GM18909 (cell line): ENCODE data around the gene GPX2.
A peak's percentile ranks its signal among the peaks of the same experiment; 100 is the strongest.

Experiments
- ATAC-seq: cut with Tn5 transposase; IDR thresholded peaks from one replicate; pipeline ENCODE4 v1.9.1; 2021; ENCODE audit warnings: mild to moderate bottlenecking; ENCODE audit not compliant: unreplicated experiment, poor library complexity

Gene GPX2

GRCh38 chr14:64963611-64964010 lies 21.1 kb upstream of the GPX2 start:
- ATAC-seq, result no peak

- ATAC-seq, result no peak
These were observed 18.3 kb upstream of the GPX2 start for GRCh38 chr14:64960762-64961276.

DNA sequence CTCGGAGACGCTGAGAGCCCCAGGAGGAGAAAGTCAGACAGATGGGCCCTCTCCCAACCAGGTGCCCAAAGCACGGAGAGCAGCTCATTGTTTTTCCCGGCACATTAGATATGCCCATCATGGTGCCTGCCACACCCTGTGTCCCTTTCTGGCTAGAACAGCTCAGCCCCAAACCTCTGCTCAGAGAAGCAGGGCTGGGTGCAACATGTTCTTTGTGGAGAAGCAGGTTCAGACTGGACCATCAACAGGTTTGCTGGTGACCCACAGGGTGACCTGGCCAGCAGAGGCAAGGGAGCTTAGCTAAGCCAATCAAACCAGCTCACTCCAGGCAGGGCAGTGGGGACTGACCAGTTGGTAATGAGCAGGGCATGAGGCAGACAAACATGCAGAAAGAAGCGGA lies 16.2 kb upstream of the GPX2 start:
- ATAC-seq, result no peak

DNA sequence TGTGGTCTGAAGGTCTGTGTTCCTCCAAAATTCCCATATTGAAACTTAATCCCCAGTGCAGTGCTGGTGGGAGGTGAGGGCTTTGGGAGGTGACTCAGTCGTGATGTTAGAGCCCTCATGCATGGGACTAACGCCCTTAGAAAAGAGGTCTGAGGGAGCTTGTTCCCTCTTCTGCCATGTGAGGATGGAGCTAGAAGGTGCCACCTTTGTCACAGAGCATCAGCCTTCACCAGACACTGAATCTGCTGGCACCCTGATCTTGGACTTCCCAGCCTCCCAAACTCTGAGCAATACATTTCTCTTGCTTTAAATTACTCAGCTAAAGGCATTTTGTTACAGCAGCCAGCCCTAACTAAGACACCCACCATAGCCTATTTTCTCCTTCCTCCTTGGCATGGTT lies 15.7 kb upstream of the GPX2 start:
- ATAC-seq, result no peak

DNA sequence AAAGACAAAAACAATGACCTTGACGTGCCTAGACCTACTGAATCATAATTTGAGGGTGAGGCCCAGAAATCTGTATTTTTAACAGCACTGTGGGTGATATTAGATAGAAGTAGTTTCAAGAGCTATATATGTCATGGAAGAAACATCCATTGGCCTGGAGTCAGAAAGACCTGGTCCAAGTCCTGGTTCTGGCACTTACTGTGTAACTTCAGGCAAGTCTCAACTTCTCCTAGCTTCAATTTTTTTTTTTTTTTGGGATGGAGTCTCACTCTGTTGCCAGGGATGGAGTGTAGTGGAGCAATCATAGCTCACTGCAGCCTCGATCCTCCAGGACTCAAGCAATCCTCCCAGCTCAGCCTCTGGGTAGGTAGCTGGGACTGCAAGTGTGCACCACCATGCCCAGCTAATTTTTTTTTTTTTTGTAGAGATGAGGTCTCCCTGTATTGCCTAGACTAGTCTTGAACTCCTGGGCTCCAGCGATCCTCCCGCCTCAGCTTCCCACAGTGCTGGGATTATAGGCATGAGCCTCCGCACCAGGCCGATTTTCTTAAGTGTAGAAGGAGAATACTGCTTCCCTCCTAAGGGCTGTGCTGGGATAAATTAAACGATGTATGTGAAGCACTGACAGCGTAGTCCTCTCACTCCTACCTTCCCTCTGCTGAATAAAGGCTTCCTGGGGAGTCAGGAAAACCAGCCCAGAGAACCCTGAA lies 14.3 kb upstream of the GPX2 start:
- ATAC-seq, result no peak

DNA sequence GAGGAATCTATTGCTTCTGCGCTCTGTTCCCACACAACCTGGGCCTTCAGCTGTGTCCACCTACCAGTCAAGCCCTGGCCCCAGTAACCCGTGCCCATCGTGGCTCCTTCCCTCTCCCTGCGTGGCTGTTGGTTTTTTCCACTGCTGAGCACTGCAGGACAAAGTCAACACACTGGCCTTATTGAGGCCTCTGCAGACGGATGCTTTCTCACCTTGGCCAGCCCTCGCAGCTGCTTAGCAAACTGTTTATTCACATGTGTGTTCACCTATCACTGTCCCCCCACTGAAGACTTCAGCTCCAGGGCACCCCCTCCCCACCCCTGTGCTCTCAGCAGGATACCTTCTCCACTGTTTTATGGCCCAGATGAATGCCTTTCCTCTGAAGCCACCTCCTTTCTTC lies 12.8 kb upstream of the GPX2 start:
- ATAC-seq, result no peak

DNA sequence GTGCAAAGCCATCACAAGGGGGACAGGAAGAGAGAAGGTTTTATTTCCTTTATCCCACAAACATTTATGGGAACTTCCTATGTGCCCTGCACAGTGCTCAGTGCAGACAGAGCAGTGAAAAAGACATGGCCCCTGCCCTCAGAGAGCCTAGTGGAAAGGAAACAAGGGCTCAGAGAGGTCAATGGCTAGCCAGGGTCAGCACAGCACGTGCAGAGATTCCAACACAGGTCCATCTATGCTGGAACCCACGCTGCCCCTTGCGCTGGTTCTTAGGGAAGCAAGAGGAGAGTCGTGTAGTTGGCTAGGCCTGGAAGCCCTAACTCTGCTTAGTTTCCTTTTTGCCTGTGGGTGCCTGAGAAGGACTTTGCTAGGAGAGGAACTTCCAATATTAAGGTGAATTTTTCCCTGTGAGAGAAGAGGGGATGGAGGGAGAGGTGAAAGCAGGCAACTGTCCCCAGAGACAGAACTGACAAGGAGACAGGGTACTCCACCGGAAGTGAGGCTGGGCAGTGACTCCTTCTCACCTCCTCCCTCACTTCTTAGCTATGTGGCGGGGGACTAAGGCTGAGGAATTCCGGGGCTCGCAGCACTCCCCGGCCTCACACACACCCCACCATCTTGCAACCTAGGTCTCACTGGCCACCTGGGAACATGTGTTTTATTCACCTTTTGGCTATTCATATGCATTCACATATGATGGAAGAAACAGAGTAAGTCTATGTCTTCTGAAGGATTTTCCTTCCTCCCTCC lies 12.1 kb upstream of the GPX2 start:
- no peak for ATAC-seq

DNA sequence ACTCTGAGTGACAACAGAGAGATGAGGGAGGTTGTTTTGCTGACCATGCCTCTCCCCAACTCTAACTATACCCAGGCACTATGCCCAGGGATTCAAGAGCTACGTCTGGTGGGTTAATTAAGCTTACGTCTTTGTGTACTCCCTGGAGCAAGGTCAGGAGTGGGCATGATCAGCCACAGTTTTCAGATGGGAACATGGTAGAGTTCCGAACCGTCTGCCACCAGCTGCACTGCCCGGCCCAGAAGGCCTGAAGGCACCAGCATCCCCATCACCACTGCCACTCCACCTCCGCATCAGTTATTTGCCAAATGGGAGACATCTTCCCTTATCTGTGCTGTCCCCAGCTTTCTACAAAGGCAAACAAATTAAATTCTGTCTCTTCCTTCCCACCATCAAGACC lies 11.1 kb upstream of the GPX2 start:
- no peak for ATAC-seq

GRCh38 chr14:64953310-64953654 lies 10.7 kb upstream of the GPX2 start:
- ATAC-seq, result no peak

- peak; percentile 64 for ATAC-seq
These were observed 10.2 kb upstream of the GPX2 start for GRCh38 chr14:64952598-64953309.

DNA sequence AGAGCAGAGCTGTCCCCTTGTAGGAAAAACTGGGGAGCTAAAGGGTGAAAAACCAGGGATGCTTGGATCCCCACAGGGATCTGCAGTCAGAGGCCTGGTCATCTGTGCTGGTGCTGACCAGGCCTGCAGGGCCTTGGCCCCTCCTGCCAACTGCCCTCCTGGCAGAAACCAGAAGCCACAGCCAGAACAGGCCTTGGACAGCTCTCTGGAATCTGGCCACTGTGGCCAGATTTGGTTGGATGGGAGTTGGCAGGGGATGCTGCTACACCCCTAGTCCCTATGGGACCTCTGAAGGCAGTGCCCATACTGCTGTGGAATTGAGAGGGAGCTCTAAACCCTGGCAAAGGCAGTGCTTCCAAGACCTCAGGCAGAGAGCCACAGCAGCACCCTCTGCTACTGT lies 9.2 kb upstream of the GPX2 start:
- no peak for ATAC-seq

- no peak for ATAC-seq
These were observed 8.7 kb upstream of the GPX2 start for GRCh38 chr14:64951291-64951690.

GRCh38 chr14:64950889-64951288 lies 8.3 kb upstream of the GPX2 start:
- ATAC-seq, result no peak

GRCh38 chr14:64948612-64949210 lies 6.2 kb upstream of the GPX2 start:
- no peak for ATAC-seq

GRCh38 chr14:64947710-64948611 lies 5.4 kb upstream of the GPX2 start:
- ATAC-seq, result no peak

DNA sequence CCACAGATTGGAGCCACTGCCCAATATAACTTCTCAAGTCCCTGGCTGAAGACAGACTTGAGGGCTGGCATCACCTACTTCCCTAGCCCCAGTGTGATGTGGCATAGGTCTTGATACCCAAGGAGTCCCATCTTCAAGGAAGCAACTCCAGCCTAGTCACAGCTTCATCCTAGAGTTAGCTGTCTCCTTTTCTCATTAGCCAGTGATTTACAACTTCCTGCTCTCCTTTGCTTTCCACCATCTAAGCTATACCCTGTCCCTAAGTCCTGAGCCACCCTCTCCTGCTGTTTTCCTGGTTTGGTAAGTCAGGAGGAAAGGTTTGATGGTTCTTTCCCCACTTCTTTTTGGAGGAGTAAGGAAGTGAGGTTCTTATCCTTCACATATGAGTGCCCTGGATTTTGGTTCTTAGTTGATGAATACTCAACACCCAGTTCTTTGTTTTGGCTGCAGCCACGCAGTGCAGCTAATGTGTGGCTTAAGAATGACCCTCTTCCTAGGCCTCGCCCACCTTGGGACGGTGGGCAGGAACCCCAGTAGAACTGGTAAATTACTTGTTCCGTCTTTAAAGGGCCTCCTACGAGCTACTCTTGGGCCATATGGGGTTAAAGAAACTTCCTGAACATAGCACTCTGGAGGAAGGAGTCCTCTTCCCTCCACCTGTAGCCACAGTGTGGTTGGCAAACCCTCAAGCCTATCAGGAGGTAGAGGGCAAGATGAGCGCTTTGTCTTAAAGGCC lies 3.9 kb upstream of the GPX2 start:
- ATAC-seq, result no peak

DNA sequence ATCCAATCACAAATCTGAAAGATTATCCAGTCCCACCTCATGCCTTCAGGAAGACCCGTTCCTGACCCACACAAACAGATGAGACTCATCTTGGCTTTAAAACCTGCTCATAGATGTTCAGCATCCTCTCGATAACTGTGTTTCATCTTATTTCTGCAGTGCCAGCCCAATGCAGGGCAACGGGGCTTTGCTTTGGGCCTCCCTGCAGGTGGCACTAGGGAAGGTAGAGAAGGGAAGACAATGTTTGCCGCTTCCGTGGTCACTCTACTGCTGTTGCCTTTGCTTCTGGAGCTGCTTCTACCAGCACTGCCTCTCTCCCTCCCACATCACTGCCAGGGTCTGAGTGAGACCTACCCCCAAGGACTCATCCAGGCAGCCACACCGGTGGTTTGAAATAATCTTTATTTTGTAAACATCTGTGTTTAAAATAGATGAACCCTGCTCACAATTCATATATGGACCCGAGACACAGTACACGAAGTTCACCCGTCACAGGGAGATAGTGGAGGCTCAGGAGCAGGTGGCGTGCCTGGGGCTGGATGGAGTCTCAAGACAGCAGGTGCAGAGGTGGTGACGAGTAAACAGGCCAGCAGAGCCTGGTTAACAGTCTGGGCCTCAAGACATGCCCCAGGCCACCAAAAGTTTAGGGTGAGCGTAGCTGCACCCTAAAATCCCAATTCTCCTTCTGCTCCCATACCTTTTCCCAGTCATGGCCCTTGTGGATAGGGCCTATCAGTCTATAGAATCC lies 3.1 kb upstream of the GPX2 start:
- ATAC-seq, result no peak

- no peak for ATAC-seq
These were observed 2.3 kb upstream of the GPX2 start for GRCh38 chr14:64944861-64945260.

- ATAC-seq, result no peak
These were observed 1.5 kb upstream of the GPX2 start for GRCh38 chr14:64944041-64944440.
